Activated naive CD8-positive, alpha-beta T cell treated with anti-CD3 and anti-CD28 coated beads for 36 hours (primary cell): ENCODE data around the gene PIGH. TPM values are rescaled to one million over a fixed set of nuclear protein-coding genes. Genes with fewer than 3 reads are reported as not detected.
A peak's percentile ranks its signal among the peaks of the same experiment; 100 is the strongest.
"Not testable (repeated sequence)": the region's sequence is repeated elsewhere in the genome, so short reads cannot be mapped to it uniquely, and the experiment has no call there.

Source experiments
- DNase-seq: peaks from one replicate; pipeline ENCODE4 v3.0.0; 2021
- H3K27ac Mint-ChIP-seq: one replicate; pipeline ENCODE4 v1.8.0; 2022; ENCODE audit warnings: mild to moderate bottlenecking, moderate library complexity, mixed read lengths
- H3K27me3 Mint-ChIP-seq: one replicate; pipeline ENCODE4 v1.8.0; 2022; ENCODE audit warnings: mild to moderate bottlenecking, mixed read lengths
- H3K36me3 Mint-ChIP-seq: one replicate; pipeline ENCODE4 v1.8.0; 2021; ENCODE audit warnings: mild to moderate bottlenecking, mixed read lengths
- H3K4me1 Mint-ChIP-seq: one replicate; pipeline ENCODE4 v1.8.0; 2021; ENCODE audit warnings: mixed read lengths
- H3K4me3 Mint-ChIP-seq: one replicate; pipeline ENCODE4 v1.8.0; 2022; ENCODE audit warnings: mild to moderate bottlenecking, moderate library complexity, mixed read lengths
- H3K9me3 Mint-ChIP-seq: one replicate; pipeline ENCODE4 v1.8.0; 2022; ENCODE audit warnings: mixed read lengths
- total RNA-seq, 2 experiments: library from RNA; stranded (reverse); gene quantifications; one replicate each; pipeline ENCODE4 v1.2.3, GENCODE V29; 2021

PIGH gene
- total RNA-seq, 2 experiments from 2014 or later, result 17.5 to 18.2 TPM

- Mint-ChIP-seq H3K36me3 (peaks cover 3% of the 10 kb centered on the region), H3K27ac (peak overlapping the region; percentile 86), H3K27me3 (peaks cover 16% of the 10 kb centered on the region), H3K4me1 (peaks cover 37% of the 10 kb centered on the region), H3K4me3 (peak overlapping the region; percentile 19), H3K9me3 (no peaks in the 10 kb centered on the region)
- DNase-seq, result no peak
These were observed 22.6 kb upstream of the PIGH start for GRCh38 chr14:67622675-67623074.

GRCh38 chr14:67620217-67620785 is 20.2 kb upstream of the PIGH start:
- peaks cover 16% of the 10 kb centered on the region for H3K27me3 Mint-ChIP-seq
- peaks cover 3% of the 10 kb centered on the region for H3K36me3 Mint-ChIP-seq
- DNase-seq, result peak; percentile 14
- H3K4me1 Mint-ChIP-seq, result peaks cover 37% of the 10 kb centered on the region
- H3K27ac Mint-ChIP-seq, result no peak overlapping the region
- H3K9me3 Mint-ChIP-seq, result no peaks in the 10 kb centered on the region
- peak overlapping the region; percentile 83 for H3K4me3 Mint-ChIP-seq

DNA sequence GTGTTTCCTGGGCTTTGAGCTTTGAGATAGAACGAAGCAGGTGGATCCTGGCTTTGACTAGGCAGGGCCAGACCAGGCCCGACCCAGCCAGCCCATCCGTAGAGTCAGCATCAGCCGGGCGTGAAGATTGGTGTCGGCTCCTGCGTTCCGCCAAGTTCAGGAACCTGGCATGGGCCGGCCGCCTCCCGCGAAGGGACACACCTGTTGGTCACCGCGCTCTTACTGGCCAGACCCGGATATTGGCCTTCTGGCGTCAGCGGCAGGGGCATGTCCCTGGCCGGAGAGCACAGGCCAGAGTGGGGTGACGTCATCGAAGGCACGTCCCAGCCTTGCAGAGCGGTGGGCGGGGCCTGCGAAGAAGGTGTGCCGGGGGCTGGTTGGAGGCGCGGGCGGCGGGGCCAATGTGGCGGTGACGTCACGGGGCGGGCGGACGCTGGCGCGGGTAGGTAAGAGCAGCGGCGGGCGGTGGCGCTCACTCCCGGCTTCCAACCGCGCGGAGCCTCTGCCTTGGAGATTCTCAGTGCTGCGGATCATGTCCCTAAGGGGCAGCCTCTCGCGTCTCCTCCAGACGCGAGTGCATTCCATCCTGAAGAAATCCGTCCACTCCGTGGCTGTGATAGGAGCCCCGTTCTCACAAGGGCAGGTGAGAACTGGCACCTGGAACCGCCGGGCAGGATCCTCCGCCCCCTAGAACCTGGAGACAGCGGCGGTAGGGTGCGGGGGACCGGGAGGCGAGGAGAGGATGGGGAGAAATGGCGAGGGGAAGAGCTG is 19.6 kb upstream of the PIGH start, which contains the start of gene ARG2:
Gene ARG2, plus strand, starts transcription at position 475 of the 771 bp plus-strand sequence. Its CDS starts 58 bp downstream, at position 533.
- Mint-ChIP-seq H3K27me3 (peaks cover 16% of the 10 kb centered on the region), H3K9me3 (no peaks in the 10 kb centered on the region), H3K27ac (peak within 1 kb of the TSS; percentile 34), H3K36me3 (peaks cover 3% of the 10 kb centered on the region), H3K4me3 (peak within 1 kb of the TSS; percentile 83), H3K4me1 (peaks cover 37% of the 10 kb centered on the region)
- DNase-seq, result peak; percentile 97

GRCh38 chr14:67618617-67619063 is 18.6 kb upstream of the PIGH start:
- H3K4me1 Mint-ChIP-seq, result peaks cover 37% of the 10 kb centered on the region
- peak overlapping the region; percentile 32 for H3K27ac Mint-ChIP-seq
- peak; percentile 10 for DNase-seq
- no peaks in the 10 kb centered on the region for H3K9me3 Mint-ChIP-seq
- H3K36me3 Mint-ChIP-seq, result no peaks in the 10 kb centered on the region
- H3K27me3 Mint-ChIP-seq, result peaks cover 16% of the 10 kb centered on the region
- peak overlapping the region; percentile 53 for H3K4me3 Mint-ChIP-seq

DNA sequence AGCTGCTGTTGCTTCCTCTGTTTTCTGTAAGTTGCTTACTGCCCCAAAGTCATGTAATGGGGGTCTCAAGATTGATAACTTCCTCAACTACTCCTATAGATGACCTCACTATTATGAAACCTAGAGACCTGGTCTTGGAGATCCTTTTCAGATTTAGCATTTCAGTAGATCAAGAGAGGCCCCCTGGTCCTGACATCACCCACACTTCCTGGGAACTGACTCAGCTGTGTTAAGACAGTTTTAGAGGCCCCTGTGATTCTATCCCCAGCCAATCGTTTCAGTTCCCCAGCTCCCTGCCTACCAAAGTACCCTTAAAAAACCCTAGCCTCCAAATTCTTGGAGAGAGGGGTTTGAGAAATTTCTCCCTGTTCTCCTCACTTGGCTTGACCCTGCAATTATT is 10.4 kb upstream of the PIGH start:
- H3K27me3 Mint-ChIP-seq, result peaks cover 3% of the 10 kb centered on the region
- H3K4me3 Mint-ChIP-seq, result no peak overlapping the region
- peaks cover 7% of the 10 kb centered on the region for H3K4me1 Mint-ChIP-seq
- DNase-seq, result no peak
- no peaks in the 10 kb centered on the region for H3K36me3 Mint-ChIP-seq
- no peak overlapping the region for H3K27ac Mint-ChIP-seq
- no peaks in the 10 kb centered on the region for H3K9me3 Mint-ChIP-seq

DNA sequence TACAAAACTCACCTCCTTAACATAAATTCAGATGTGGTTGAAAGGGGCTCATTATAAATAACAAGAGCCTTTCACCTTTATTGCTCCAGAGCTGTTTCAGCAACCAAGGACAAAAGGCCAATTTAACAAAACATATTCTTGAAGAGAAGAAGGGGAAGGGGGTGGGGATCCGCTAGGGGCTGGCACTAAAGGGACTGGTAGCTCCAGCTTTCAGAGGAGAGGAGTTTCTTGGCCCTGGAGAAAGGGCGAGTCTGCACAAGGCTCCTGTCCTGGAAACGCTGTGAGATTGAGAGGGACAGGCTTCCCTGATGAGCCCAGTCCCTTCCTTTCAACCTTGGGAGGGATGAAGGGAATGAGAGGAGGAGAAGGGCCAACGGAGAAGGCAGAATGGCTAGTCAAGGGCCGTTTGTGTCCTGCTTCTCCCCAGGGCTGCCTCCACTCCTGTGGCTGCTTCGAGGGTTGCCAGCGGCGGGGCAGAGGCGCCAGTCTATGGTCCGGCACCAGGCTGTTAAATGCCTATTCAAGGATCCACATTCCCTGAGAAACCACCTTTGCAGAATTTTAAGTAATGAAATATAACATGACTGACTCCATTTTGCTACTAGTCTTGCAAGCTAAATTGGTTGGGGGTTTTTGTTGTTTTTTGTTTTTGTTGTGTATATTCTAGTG is 9.7 kb upstream of the PIGH start:
- H3K27ac Mint-ChIP-seq, result no peak overlapping the region
- DNase-seq, result no peak
- H3K27me3 Mint-ChIP-seq, result peaks cover 3% of the 10 kb centered on the region
- no peaks in the 10 kb centered on the region for H3K36me3 Mint-ChIP-seq
- H3K4me1 Mint-ChIP-seq, result peaks cover 7% of the 10 kb centered on the region
- no peaks in the 10 kb centered on the region for H3K9me3 Mint-ChIP-seq
- no peak overlapping the region for H3K4me3 Mint-ChIP-seq

- H3K4me3 Mint-ChIP-seq, result no peak overlapping the region
- no peaks in the 10 kb centered on the region for H3K9me3 Mint-ChIP-seq
- no peak overlapping the region for H3K27ac Mint-ChIP-seq
- peaks cover 3% of the 10 kb centered on the region for H3K27me3 Mint-ChIP-seq
- no peaks in the 10 kb centered on the region for H3K36me3 Mint-ChIP-seq
- DNase-seq, result no peak
- peaks cover 7% of the 10 kb centered on the region for H3K4me1 Mint-ChIP-seq
These were observed 7.6 kb upstream of the PIGH start for GRCh38 chr14:67607646-67608045.

DNA sequence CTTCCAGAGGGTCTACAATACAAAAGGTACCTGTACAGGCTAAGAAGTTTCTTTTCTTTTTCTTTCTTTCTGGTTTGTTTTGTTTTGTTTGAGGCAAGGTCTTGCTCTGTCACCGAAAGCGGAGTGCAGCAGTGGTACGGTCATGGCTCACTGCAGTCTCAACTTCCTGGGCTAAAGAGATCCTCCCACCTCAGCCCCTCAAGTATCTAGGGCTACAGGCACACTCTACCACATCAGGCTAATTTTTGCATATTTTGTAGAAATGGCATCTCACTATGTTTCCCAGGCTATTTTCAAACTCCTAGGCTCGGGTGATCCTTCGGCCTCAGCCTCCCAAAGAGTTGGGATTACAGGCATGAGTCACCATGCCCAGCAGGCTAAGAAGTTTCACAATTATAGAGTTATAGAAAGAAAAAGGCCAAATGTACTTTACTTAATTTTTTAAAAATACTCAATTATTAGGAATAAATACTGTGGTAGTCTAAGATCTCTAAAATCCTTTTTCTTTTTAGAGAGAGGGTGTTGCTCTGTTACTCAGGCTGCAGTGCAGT is 3.0 kb upstream of the PIGH start:
- Mint-ChIP-seq H3K27ac (no peak overlapping the region), H3K9me3 (peaks cover 2% of the 10 kb centered on the region), H3K4me1 (peaks cover 22% of the 10 kb centered on the region), H3K4me3 (no peak overlapping the region), H3K36me3 (no peaks in the 10 kb centered on the region), H3K27me3 (no peaks in the 10 kb centered on the region)
- no peak for DNase-seq

DNA sequence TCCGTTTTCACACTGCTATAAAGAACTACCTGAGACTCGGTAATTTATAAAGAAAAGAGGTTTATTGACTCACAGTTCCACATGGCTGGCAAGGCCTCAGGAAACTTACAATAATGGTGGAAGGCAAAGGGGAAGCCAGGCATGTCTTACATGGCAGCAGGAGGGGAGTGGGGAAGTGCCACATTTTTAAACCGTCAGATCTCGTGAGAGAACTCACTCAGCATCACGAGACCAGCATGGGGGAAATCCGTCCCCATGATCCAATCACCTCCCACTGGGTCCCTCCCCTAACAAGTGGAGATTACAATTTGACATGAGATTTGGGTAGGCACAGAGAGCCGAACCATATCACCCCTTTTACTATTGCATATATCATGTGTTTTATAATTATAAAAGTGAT is 2.0 kb upstream of the PIGH start:
- no peak overlapping the region for H3K27ac Mint-ChIP-seq
- H3K4me1 Mint-ChIP-seq, result peaks cover 31% of the 10 kb centered on the region
- no peak for DNase-seq
- no peaks in the 10 kb centered on the region for H3K27me3 Mint-ChIP-seq
- peaks cover 2% of the 10 kb centered on the region for H3K9me3 Mint-ChIP-seq
- no peak overlapping the region for H3K4me3 Mint-ChIP-seq
- no peaks in the 10 kb centered on the region for H3K36me3 Mint-ChIP-seq

DNA sequence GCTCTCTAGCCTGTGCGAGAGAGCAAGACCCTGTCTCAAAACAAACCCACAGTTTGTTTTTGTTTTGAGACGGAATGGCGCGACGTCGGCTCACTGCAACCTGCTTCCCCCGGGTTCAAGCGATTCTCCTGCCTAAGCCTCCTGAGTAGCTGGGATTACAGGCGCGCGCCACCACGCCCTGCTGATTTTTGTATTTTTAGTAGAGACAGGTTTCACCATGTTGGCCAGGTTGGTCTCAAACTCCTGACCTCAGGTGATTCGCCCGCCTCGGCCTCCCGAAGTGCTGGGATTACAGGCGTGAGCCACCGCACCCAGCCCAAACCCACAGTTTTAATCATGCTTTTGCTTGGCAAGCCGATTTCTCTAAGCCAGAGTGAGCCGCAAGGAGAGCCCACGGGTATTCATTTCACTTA is 500 bp upstream of the PIGH start:
- H3K27me3 Mint-ChIP-seq, H3K36me3 Mint-ChIP-seq, H3K9me3 Mint-ChIP-seq, DNase-seq: not testable (repeated sequence)
- peak overlapping the region; percentile 86 for H3K4me3 Mint-ChIP-seq
- H3K4me1 Mint-ChIP-seq, result peaks cover 39% of the 10 kb centered on the region
- peak overlapping the region; percentile 90 for H3K27ac Mint-ChIP-seq

- Mint-ChIP-seq H3K27ac (no peak overlapping the region), H3K27me3 (no peaks in the 10 kb centered on the region), H3K4me3 (no peak overlapping the region), H3K36me3 (peaks cover 11% of the 10 kb centered on the region), H3K4me1 (peaks cover 37% of the 10 kb centered on the region), H3K9me3 (no peaks in the 10 kb centered on the region)
- DNase-seq, result no peak
These were observed 4.7 kb downstream of the PIGH start for GRCh38 chr14:67595392-67595791.

- H3K4me3 Mint-ChIP-seq, H3K27ac Mint-ChIP-seq, H3K27me3 Mint-ChIP-seq, H3K9me3 Mint-ChIP-seq, DNase-seq: not testable (repeated sequence)
- H3K4me1 Mint-ChIP-seq, result peaks cover 28% of the 10 kb centered on the region
- peaks cover 11% of the 10 kb centered on the region for H3K36me3 Mint-ChIP-seq
These were observed 6.4 kb downstream of the PIGH start for GRCh38 chr14:67593650-67594049.

- no peaks in the 10 kb centered on the region for H3K9me3 Mint-ChIP-seq
- H3K27me3 Mint-ChIP-seq, result no peaks in the 10 kb centered on the region
- DNase-seq, result no peak
- peaks cover 2% of the 10 kb centered on the region for H3K4me1 Mint-ChIP-seq
- H3K4me3 Mint-ChIP-seq, result no peak overlapping the region
- H3K27ac Mint-ChIP-seq, result no peak overlapping the region
- peaks cover 3% of the 10 kb centered on the region for H3K36me3 Mint-ChIP-seq
These were observed 10.8 kb downstream of the PIGH start for GRCh38 chr14:67589204-67589770.

DNA sequence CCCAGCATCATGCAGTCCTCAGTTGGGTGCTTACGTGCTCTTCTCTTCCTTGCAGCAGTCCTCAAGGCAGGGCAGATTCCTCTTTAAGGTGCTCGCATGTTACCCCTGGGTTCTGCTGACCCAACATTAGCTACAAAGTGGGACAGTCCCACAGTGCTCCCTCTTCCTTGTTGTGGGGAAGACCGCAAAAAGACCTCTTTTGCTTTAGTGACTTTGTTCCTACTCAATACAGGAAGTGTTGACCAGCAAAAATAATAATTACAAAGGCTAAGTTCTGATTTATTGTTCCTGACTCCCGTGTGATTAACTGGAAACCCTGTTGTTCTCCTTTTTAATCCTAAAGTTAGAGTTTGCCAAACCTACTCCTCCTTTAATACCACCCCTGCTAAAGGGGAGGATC is 13.7 kb downstream of the PIGH start:
- H3K4me1 Mint-ChIP-seq, result peaks cover 2% of the 10 kb centered on the region
- H3K27ac Mint-ChIP-seq, result peak overlapping the region; percentile 15
- H3K27me3 Mint-ChIP-seq, result no peaks in the 10 kb centered on the region
- DNase-seq, result no peak
- H3K4me3 Mint-ChIP-seq, result no peak overlapping the region
- H3K9me3 Mint-ChIP-seq, result no peaks in the 10 kb centered on the region
- H3K36me3 Mint-ChIP-seq, result no peaks in the 10 kb centered on the region

DNA sequence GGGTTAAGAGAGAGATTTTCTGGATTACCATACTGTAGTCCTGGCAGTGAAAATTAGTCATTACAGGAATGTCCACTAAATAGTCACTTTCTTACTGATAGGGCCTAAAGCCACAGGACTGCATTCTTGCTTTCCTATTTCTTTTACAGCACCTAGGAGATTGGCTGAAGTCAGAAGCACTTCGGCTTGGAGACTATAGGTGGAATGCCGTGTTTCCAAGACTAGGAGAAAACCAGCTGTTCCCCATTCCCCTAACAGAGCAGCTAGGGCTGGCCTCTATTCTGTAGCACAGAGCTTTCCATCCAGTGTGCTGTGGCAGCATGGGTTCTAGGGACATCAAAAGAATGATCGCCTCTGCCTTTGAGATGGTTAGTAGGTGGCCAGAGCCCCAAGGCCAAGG is 15.1 kb downstream of the PIGH start:
- no peaks in the 10 kb centered on the region for H3K36me3 Mint-ChIP-seq
- no peak for DNase-seq
- no peaks in the 10 kb centered on the region for H3K4me1 Mint-ChIP-seq
- no peak overlapping the region for H3K4me3 Mint-ChIP-seq
- no peak overlapping the region for H3K27ac Mint-ChIP-seq
- no peaks in the 10 kb centered on the region for H3K9me3 Mint-ChIP-seq
- H3K27me3 Mint-ChIP-seq, result no peaks in the 10 kb centered on the region
